ENCODE results near the gene TMLHE.

TMLHE gene

DNA sequence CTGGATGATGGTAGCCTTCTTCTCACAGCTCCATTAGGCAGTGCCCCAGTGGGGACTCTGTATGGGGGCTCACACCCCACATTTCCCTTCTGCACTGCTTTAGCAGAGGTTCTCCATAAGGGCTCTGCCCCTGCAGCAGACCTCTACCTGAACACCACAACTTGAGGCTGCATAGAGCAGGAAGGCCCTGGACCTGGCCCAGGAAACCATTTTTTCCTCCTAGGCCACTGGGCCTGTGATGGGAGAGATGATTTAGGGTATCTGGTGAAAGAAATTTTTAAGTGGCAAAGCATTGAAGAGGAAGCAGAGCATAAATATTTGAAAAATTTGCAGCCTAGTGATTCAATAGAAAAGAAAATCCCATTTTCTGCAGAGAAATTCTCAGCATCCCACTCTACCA lies 171.7 kb downstream of the TMLHE start:
- Mint-ChIP-seq H3K27me3 (no peaks in the 10 kb centered on the region), H3K27ac (no peak overlapping the region), H3K4me3 (no peak overlapping the region), H3K36me3 (ENCODE audit: low read depth) (peaks cover 8% of the 10 kb centered on the region), H3K9me3 (peaks cover 13% of the 10 kb centered on the region), H3K4me1 (ENCODE audit: low read depth) (no peaks in the 10 kb centered on the region)
- no peak for DNase-seq

All from activated T-cell treated with anti-CD3 and anti-CD28 coated beads, Interleukin-2, amount 50 U/mL, for 24 hours (primary cell).